K562 (cell line): ENCODE results near the gene CEP44. TPM values are rescaled to one million over a fixed set of nuclear protein-coding genes. Genes with fewer than 3 reads are reported as not detected.
A peak's percentile ranks its signal among the peaks of the same experiment; 100 is the strongest.

Source experiments
- ATAC-seq: fragments of 200-7000 bp; cut with Tn5 transposase; 3 replicates; pipeline ENCODE4 v1.9.1; 2020; ENCODE audit warnings: moderate library complexity
- BruUV-seq: library from RNA; stranded (reverse); fragments of 400-500 nt; replicated peaks from 2 replicates; lab custom pipeline; 2021; lab: Mats Ljungman, UMichigan
- CTCF ChIA-PET: fragments of 300-600 bp; formaldehyde crosslinking; extraction: SDS; loops from one replicate; lab custom pipeline; 2021; ENCODE audit warnings: low intra/inter-chr PET ratio; lab: Yijun Ruan, JAX
- POLR2A ChIA-PET: fragments of 300-600, 350-650 bp; sonication (Branson Sonifier 250); formaldehyde crosslinking; extraction: SDS; loops from one replicate; lab custom pipeline; 2021; ENCODE audit warnings: antibody characterized with exemption, inconsistent platforms; lab: Yijun Ruan, JAX
- DNase-seq, 4 experiments: peaks; one replicate each; pipeline versions ENCODE4 v3.0.0 to v3.0.0-alpha.2; 2011 to 2018; ENCODE audit warnings: low spot score in 3 of 4, mixed read lengths in 3 of 4; ENCODE audit errors: extremely low read depth in 1 of 4
- FAIRE-seq: peaks from 2 replicates; lab custom pipeline; 2011; peaks lifted over from hg19 to GRCh38; lab: Jason Lieb, UNC
- H2AFZ ChIP-seq: 2 replicates; pipeline ENCODE4 v1.6.0; 2011; ENCODE audit warnings: low read depth, low read length, control low read depth, inconsistent platforms
- H3K27ac ChIP-seq: fragments of 200-600 bp; 3 replicates; pipeline ENCODE4 v1.8.0; 2011; ENCODE audit warnings: low read depth, mild to moderate bottlenecking, control low read depth, inconsistent platforms, low read length, moderate library complexity, mixed read lengths; ENCODE audit errors: extremely low read depth
- H3K27me3 ChIP-seq, 2 experiments: fragments of 300-600 bp in 1 of 2; 2 replicates in 1 of 2; 3 replicates in 1 of 2; pipeline versions ENCODE4 v1.6.0 to v1.8.0; 2011; ENCODE audit warnings: inconsistent platforms in 2 of 2, low read length in 2 of 2, mild to moderate bottlenecking in 1 of 2, mixed read lengths in 1 of 2, moderate library complexity in 1 of 2; ENCODE audit not compliant: control insufficient read depth in 2 of 2, insufficient read depth in 2 of 2
- H3K36me3 ChIP-seq: fragments of 300-600 bp; 3 replicates; pipeline ENCODE4 v1.8.0; 2011; ENCODE audit warnings: mild to moderate bottlenecking, low read length, inconsistent platforms; ENCODE audit not compliant: control insufficient read depth, insufficient read depth
- H3K4me1 ChIP-seq, 2 experiments: fragments of 200-600 bp in 1 of 2; replicated peaks in 1 of 2; 2 replicates in 1 of 2; 3 replicates in 1 of 2; pipeline versions ENCODE4 v1.5.1 to v1.8.0; 2011; ENCODE audit warnings: inconsistent platforms in 2 of 2, low read length in 2 of 2, mild to moderate bottlenecking in 1 of 2, mixed read lengths in 1 of 2, moderate library complexity in 1 of 2; ENCODE audit not compliant: control insufficient read depth in 2 of 2, insufficient read depth in 2 of 2
- H3K4me2 ChIP-seq: 2 replicates; pipeline ENCODE4 v1.6.1; 2011; ENCODE audit warnings: low read length, control low read depth, inconsistent platforms, mixed read lengths; ENCODE audit not compliant: insufficient read depth
- H3K4me3 ChIP-seq: fragments of 200-600 bp; sonication (generic), shearing (Covaris generic); 2 replicates; pipeline ENCODE4 v1.5.1; 2016; ENCODE audit warnings: control low read depth, inconsistent platforms
- H3K79me2 ChIP-seq: fragments of 200-600 bp; 3 replicates; pipeline ENCODE4 v1.8.0; 2011; ENCODE audit warnings: low read length, inconsistent platforms; ENCODE audit not compliant: control insufficient read depth, insufficient read depth
- H3K9ac ChIP-seq, 2 experiments: 2 replicates each; pipeline versions ENCODE4 v1.6.0 to v1.6.1; 2011; ENCODE audit warnings: low read depth in 2 of 2, low read length in 2 of 2, control low read depth in 1 of 2, inconsistent platforms in 1 of 2, mild to moderate bottlenecking in 1 of 2, mixed read lengths in 1 of 2; ENCODE audit not compliant: insufficient read depth in 1 of 2
- H3K9me1 ChIP-seq: one replicate; pipeline ENCODE4 v1.6.0; 2011; ENCODE audit warnings: inconsistent platforms, mild to moderate bottlenecking, low read length, moderate library complexity; ENCODE audit not compliant: control insufficient read depth, insufficient read depth
- H3K9me3 ChIP-seq: replicated peaks from 2 replicates; pipeline ENCODE4 v1.5.1; 2011; ENCODE audit warnings: low read depth, low read length, inconsistent platforms; ENCODE audit not compliant: control insufficient read depth, insufficient read depth
- H4K20me1 ChIP-seq: replicated peaks from 2 replicates; pipeline ENCODE4 v1.6.1; 2011; ENCODE audit warnings: low read length, inconsistent platforms, mixed read lengths; ENCODE audit not compliant: control insufficient read depth, insufficient read depth
- CBFA2T3 ChIP-seq: fragments of 450-650 bp; IDR thresholded peaks from 2 replicates; pipeline ENCODE4 v1.6.1; 2017
- CBX5 ChIP-seq: IDR thresholded peaks from 2 replicates; pipeline ENCODE4 v1.6.1; 2014; ENCODE audit warnings: low read depth, borderline replicate concordance
- DPF2 ChIP-seq: fragments of 450-650 bp; IDR thresholded peaks from 2 replicates; pipeline ENCODE4 v1.6.1; 2016
- EP400 ChIP-seq: fragments of 450-650 bp; IDR thresholded peaks from 2 replicates; pipeline ENCODE4 v1.6.1; 2017; ENCODE audit warnings: antibody characterized with exemption, mild to moderate bottlenecking, moderate library complexity
- ETV5 ChIP-seq: sonication (generic); formaldehyde crosslinking; IDR thresholded peaks from 2 replicates; pipeline ENCODE4 v1.4.0; 2020; ENCODE audit warnings: low read depth, mild to moderate bottlenecking, missing genetic modification reagents
- FOXM1 ChIP-seq, 2 experiments: fragments of 450-650 bp in 1 of 2; sonication (generic) in 1 of 2; formaldehyde crosslinking in 1 of 2; IDR thresholded peaks; 2 replicates each; pipeline versions ENCODE4 v1.6.1 to v1.9.0; 2017 to 2022; ENCODE audit warnings: low read depth in 2 of 2, mild to moderate bottlenecking in 2 of 2, missing genetic modification reagents in 1 of 2, moderate library complexity in 1 of 2
- MCM7 ChIP-seq, 2 experiments: fragments of 450-650 bp; IDR thresholded peaks; 2 replicates each; pipeline ENCODE4 v1.6.1; 2016 to 2018
- NCOR1 ChIP-seq: fragments of 450-650 bp; IDR thresholded peaks from 2 replicates; pipeline ENCODE4 v1.6.1; 2016; ENCODE audit warnings: mild to moderate bottlenecking, moderate library complexity
- NR1H2 ChIP-seq: sonication (generic); formaldehyde crosslinking; IDR thresholded peaks from 2 replicates; pipeline ENCODE4 v1.4.0; 2020; ENCODE audit warnings: mild to moderate bottlenecking, missing genetic modification reagents
- SMAD2 ChIP-seq: fragments of 150-350 bp; IDR thresholded peaks from 2 replicates; pipeline ENCODE4 v1.6.1; 2014; ENCODE audit warnings: low read depth, mild to moderate bottlenecking, low read length
- SMARCA4 ChIP-seq: fragments of 450-650 bp; IDR thresholded peaks from 2 replicates; pipeline ENCODE4 v1.6.1; 2016
- SMARCE1 ChIP-seq: fragments of 450-650 bp; IDR thresholded peaks from 2 replicates; pipeline ENCODE4 v1.7.1; 2016; ENCODE audit warnings: mild to moderate bottlenecking
- TCF3 ChIP-seq: sonication (generic); formaldehyde crosslinking; IDR thresholded peaks from 2 replicates; pipeline ENCODE4 v1.4.0; 2020; ENCODE audit warnings: mild to moderate bottlenecking, missing genetic modification reagents
- TRIM24 ChIP-seq, 2 experiments: fragments of 450-650 bp; IDR thresholded peaks; 2 replicates each; pipeline ENCODE4 v1.6.1; 2016
- TSC22D4 ChIP-seq: fragments of 450-650 bp; IDR thresholded peaks from 2 replicates; pipeline ENCODE4 v1.6.1; 2016; ENCODE audit warnings: missing genetic modification characterization, missing biosample characterization, control low read depth
- ZKSCAN3 ChIP-seq: fragments of 250-450 bp; sonication (Bioruptor Pico); IDR thresholded peaks from 2 replicates; pipeline ENCODE4 v1.4.0; 2020
- WGBS: fragments of 100-300 bp; shearing (Covaris generic); methylation state at CpG from one replicate; pipeline ENCODE4 v1.1.6; 2016; ENCODE audit warnings: low coverage, mixed read lengths; ENCODE audit not compliant: insufficient coverage; ENCODE audit errors: missing lambda C conversion rate; 5-methylcytosine and 5-hydroxymethylcytosine counted together
- in situ Hi-C: fragments of 300-500 bp; cut with MboI; formaldehyde crosslinking; loops from 4 replicates; pipeline ENCODE4 v1.15.0; 2018; ENCODE audit warnings: inconsistent platforms, mixed read lengths
- intact Hi-C: fragments of 100-400 bp; cut with micrococcal nuclease; formaldehyde crosslinking; loops from 2 replicates; pipeline ENCODE4 v1.14.2; 2022
- polyA plus RNA-seq, 8 experiments: library from polyadenylated mRNA; depleted of rRNA in 4 of 8; stranded (reverse) in 5 of 8; unstranded in 3 of 8; fragments of >200 nt; fragmentation: Nextera tagmentation in 2 of 8; fragmentation: Illumina TruSeq in 1 of 8; extraction: Ambion mirVana in 2 of 8; extraction: Trizol in 1 of 8; gene quantifications; 2 replicates each; pipeline versions ENCODE4 v1.2.1 to v1.2.3, GENCODE V29; 2011 to 2014; ENCODE audit warnings: inconsistent platforms in 1 of 8, missing spikeins in 1 of 8
- total RNA-seq, 7 experiments: library from RNA; depleted of rRNA in 6 of 7; stranded (reverse); fragments of >200 nt in 6 of 7; fragmentation: Illumina TruSeq in 2 of 7; extraction: Trizol in 2 of 7; gene quantifications; 2 replicates each; pipeline versions ENCODE4 v1.2.1 to v1.2.3, GENCODE V29; 2011 to 2021; ENCODE audit warnings: low replicate concordance in 1 of 7
- TF ChIP-seq, protein P1 (sequence below): fragments of 250-450 bp; sonication (Bioruptor Pico); IDR thresholded peaks from 2 replicates; pipeline ENCODE4 v1.5.0; 2020; ENCODE audit warnings: mild to moderate bottlenecking
- TF ChIP-seq, protein P2 (sequence below): fragments of 450-650 bp; IDR thresholded peaks from 2 replicates; pipeline ENCODE4 v1.6.1; 2016; ENCODE audit warnings: mild to moderate bottlenecking
- TF ChIP-seq, protein P3 (sequence below): fragments of 200-800 bp; sonication (Bioruptor generic); IDR thresholded peaks from 2 replicates; pipeline ENCODE4 v1.6.1; 2017; ENCODE audit warnings: missing genetic modification characterization, missing compliant biosample characterization
- TF ChIP-seq, protein P4 (sequence below): IDR thresholded peaks from 2 replicates; pipeline ENCODE4 v1.6.1; 2011; ENCODE audit not compliant: insufficient read length; ENCODE audit errors: extremely low read depth

Gene CEP44
- total and polyA plus RNA-seq, 9 of the 15 experiments (the other 6 are each of a cell fraction or from before 2014, with no cell fraction given) = 19.6 to 45.0 (median 24.4) TPM

DNA sequence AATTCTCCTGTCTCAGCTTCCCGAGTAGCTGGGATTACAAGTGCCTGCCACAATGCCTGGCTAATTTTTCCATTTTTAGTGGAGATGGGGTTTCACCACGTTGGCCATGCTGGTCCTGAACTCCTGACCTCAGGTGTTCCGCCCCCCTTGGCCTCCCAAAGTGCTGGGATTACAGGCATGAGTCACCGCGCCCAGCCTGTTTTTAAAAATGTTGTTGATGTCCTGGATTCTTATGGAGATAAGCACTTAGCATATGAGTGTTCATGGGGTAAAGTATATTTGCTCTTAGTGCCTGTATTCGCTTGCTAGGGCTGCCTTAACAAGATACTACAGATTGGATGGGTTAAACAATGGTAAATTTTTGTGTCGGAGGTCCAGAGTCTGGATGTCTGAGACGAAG lies 91.7 kb downstream of the CEP44 start:
- in situ Hi-C loops = no loop called here
- no peaks in the 10 kb centered on the region for H3K9me3 ChIP-seq
- TF ChIP-seq DPF2 = peak; percentile 79
- no peak for TF ChIP-seq ZKSCAN3 (CRISPR knock-in tag)
- TF ChIP-seq, protein P1, sequence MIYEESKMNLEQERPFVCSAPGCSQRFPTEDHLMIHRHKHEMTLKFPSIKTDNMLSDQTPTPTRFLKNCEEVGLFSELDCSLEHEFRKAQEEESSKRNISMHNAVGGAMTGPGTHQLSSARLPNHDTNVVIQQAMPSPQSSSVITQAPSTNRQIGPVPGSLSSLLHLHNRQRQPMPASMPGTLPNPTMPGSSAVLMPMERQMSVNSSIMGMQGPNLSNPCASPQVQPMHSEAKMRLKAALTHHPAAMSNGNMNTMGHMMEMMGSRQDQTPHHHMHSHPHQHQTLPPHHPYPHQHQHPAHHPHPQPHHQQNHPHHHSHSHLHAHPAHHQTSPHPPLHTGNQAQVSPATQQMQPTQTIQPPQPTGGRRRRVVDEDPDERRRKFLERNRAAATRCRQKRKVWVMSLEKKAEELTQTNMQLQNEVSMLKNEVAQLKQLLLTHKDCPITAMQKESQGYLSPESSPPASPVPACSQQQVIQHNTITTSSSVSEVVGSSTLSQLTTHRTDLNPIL (CRISPR knock-in tag) = no peak
- no peak for TF ChIP-seq TCF3 (CRISPR knock-in tag)
- TF ChIP-seq, protein P2, sequence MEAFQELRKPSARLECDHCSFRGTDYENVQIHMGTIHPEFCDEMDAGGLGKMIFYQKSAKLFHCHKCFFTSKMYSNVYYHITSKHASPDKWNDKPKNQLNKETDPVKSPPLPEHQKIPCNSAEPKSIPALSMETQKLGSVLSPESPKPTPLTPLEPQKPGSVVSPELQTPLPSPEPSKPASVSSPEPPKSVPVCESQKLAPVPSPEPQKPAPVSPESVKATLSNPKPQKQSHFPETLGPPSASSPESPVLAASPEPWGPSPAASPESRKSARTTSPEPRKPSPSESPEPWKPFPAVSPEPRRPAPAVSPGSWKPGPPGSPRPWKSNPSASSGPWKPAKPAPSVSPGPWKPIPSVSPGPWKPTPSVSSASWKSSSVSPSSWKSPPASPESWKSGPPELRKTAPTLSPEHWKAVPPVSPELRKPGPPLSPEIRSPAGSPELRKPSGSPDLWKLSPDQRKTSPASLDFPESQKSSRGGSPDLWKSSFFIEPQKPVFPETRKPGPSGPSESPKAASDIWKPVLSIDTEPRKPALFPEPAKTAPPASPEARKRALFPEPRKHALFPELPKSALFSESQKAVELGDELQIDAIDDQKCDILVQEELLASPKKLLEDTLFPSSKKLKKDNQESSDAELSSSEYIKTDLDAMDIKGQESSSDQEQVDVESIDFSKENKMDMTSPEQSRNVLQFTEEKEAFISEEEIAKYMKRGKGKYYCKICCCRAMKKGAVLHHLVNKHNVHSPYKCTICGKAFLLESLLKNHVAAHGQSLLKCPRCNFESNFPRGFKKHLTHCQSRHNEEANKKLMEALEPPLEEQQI = 0 out of 2 replicates have a peak, but pooled peaks have one; percentile 18
- TF ChIP-seq, protein P3, sequence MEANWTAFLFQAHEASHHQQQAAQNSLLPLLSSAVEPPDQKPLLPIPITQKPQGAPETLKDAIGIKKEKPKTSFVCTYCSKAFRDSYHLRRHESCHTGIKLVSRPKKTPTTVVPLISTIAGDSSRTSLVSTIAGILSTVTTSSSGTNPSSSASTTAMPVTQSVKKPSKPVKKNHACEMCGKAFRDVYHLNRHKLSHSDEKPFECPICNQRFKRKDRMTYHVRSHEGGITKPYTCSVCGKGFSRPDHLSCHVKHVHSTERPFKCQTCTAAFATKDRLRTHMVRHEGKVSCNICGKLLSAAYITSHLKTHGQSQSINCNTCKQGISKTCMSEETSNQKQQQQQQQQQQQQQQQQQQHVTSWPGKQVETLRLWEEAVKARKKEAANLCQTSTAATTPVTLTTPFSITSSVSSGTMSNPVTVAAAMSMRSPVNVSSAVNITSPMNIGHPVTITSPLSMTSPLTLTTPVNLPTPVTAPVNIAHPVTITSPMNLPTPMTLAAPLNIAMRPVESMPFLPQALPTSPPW (CRISPR knock-in tag) = peak; percentile 30
- no peak for TF ChIP-seq MCM7 (IDR thresholded peaks at IDR 0.05)
- no peak for TF ChIP-seq CBX5
- TF ChIP-seq SMAD2 = no peak
- TF ChIP-seq SMARCA4 = peak; percentile 67; the same call in 1 of the 2 replicates
- TF ChIP-seq CBFA2T3 = peak; percentile 50
- TF ChIP-seq NCOR1 = 0 out of 2 replicates have a peak, but pooled peaks have one; percentile 6
- no peak for TF ChIP-seq TSC22D4 (tag)
- no peak for TF ChIP-seq NR1H2
- peak; percentile 73 for TF ChIP-seq SMARCE1
- TF ChIP-seq, protein P4, sequence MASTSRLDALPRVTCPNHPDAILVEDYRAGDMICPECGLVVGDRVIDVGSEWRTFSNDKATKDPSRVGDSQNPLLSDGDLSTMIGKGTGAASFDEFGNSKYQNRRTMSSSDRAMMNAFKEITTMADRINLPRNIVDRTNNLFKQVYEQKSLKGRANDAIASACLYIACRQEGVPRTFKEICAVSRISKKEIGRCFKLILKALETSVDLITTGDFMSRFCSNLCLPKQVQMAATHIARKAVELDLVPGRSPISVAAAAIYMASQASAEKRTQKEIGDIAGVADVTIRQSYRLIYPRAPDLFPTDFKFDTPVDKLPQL = no peak
- 0 out of 2 replicates have a peak, but pooled peaks have one; percentile 23 for TF ChIP-seq FOXM1 (IDR thresholded peaks at IDR 0.05; ENCODE audit: low read depth)
- TF ChIP-seq FOXM1 (CRISPR knock-in tag; IDR thresholded peaks at IDR 0.05; ENCODE audit: low read depth) = no peak
- no peak for TF ChIP-seq ETV5 (CRISPR knock-in tag)
- 0 out of 4 replicates have a peak, but pooled peaks of 1 of the 2 experiments have one; percentile 23 for TF ChIP-seq TRIM24 (IDR thresholded peaks at IDR 0.05)
- peak; percentile 15; the same call in 1 of the 2 replicates for TF ChIP-seq EP400

More for the DNA sequence above, 91.7 kb downstream of the CEP44 start:
- no peaks in the 10 kb centered on the region for H3K79me2 ChIP-seq
- H3K4me1 ChIP-seq = peaks cover 6 to 8% of the 10 kb centered on the region in 2 experiments; a peak in 3 of 5 replicates
- H3K27ac ChIP-seq = no peak overlapping the region
- no TSS peak for BruUV-seq
- POLR2A ChIA-PET = no interaction called here
- no peaks in the 10 kb centered on the region for H3K27me3 ChIP-seq
- H3K9ac ChIP-seq = no peak overlapping the region
- no peaks in the 10 kb centered on the region for H3K9me1 ChIP-seq
- no peak overlapping the region for H3K4me3 ChIP-seq
- ATAC-seq (peak; percentile 65), DNase-seq (peak in 1 of 4 experiments; percentile 60), FAIRE-seq (peak; percentile 15)
- no peak overlapping the region for H3K4me2 ChIP-seq
- 21% methylated on average over 8 of the region's 8 CpGs for WGBS
- CTCF ChIA-PET = no interaction called here
- peak overlapping the region; percentile 53 for H2AFZ ChIP-seq
- H4K20me1 ChIP-seq = no peaks in the 10 kb centered on the region
- H3K36me3 ChIP-seq = no peaks in the 10 kb centered on the region; the same call in 2 of the 3 replicates
- intact Hi-C loops = no loop called here
